Left ventricle myocardium inferior (tissue), 1 donor: ENCODE measurements around the gene ECE1. TPM values are rescaled to one million over a fixed set of nuclear protein-coding genes. Genes with fewer than 3 reads are reported as not detected.
A peak's percentile ranks its signal among the peaks of the same experiment; 100 is the strongest.

Experiments
- DNase-seq: peaks from one replicate; pipeline ENCODE4 v3.0.0-alpha.2; 2020
- H3K27ac ChIP-seq: fragments of 200-600 bp; replicated peaks from 2 replicates; pipeline ENCODE4 v1.8.0; 2021
- H3K27me3 ChIP-seq: fragments of 200-600 bp; 2 replicates; pipeline ENCODE4 v1.8.0; 2021; ENCODE audit warnings: low read depth
- H3K36me3 ChIP-seq: fragments of 200-600 bp; 2 replicates; pipeline ENCODE4 v1.8.0; 2021
- H3K4me1 ChIP-seq: fragments of 200-600 bp; 2 replicates; pipeline ENCODE4 v1.8.0; 2021
- H3K4me3 ChIP-seq: fragments of 200-600 bp; 2 replicates; pipeline ENCODE4 v1.8.0; 2021; ENCODE audit warnings: mild to moderate bottlenecking, moderate library complexity
- H3K9me3 ChIP-seq: fragments of 200-600 bp; replicated peaks from 2 replicates; pipeline ENCODE4 v1.8.0; 2021
- intact Hi-C: fragments of 100-400 bp; cut with micrococcal nuclease; formaldehyde crosslinking; loops from one replicate; pipeline ENCODE4 v1.11.0; 2022
- total RNA-seq: library from RNA; stranded (reverse); fragmentation: NEBNext Ultra II Directional; extraction: Animal tissue kit (Norgen Biotek cat#: 25700); gene quantifications from one replicate; pipeline ENCODE4 v1.2.1, GENCODE V29; 2021
- TF ChIP-seq, protein P1 (sequence below): fragments of 200-600 bp; IDR thresholded peaks from 2 replicates; pipeline ENCODE4 v1.8.0; 2021; ENCODE audit warnings: antibody characterized with exemption, mild to moderate bottlenecking, borderline replicate concordance
- donor health status: DM: no; HTN: yes; CAD: no; lungs with severe emphysema.

The ECE1 gene
- total RNA-seq, 1 donor from 2014 or later = 54.7 TPM

DNA sequence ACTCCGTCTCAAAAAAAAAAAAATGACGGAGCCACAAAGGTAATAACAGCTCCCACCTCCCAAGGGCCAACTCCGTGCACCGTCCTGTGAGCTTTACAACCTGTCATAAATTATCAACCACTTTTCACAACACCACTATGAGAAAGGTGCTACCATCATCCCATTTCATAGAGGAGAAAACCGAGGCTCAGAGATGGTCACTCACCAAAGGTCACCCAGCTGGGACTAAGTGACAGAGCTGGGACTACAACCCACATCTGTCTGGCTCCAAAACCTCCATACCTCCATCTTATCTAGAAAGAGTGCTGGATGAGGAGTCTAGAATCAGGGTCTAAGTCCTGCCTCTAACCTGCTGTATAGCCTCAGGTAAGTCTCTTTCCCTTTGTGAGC, 43.6 kb upstream of the ECE1 start:
- peaks cover 82% of the 10 kb centered on the region for H3K4me1 ChIP-seq
- TF ChIP-seq, protein P1, sequence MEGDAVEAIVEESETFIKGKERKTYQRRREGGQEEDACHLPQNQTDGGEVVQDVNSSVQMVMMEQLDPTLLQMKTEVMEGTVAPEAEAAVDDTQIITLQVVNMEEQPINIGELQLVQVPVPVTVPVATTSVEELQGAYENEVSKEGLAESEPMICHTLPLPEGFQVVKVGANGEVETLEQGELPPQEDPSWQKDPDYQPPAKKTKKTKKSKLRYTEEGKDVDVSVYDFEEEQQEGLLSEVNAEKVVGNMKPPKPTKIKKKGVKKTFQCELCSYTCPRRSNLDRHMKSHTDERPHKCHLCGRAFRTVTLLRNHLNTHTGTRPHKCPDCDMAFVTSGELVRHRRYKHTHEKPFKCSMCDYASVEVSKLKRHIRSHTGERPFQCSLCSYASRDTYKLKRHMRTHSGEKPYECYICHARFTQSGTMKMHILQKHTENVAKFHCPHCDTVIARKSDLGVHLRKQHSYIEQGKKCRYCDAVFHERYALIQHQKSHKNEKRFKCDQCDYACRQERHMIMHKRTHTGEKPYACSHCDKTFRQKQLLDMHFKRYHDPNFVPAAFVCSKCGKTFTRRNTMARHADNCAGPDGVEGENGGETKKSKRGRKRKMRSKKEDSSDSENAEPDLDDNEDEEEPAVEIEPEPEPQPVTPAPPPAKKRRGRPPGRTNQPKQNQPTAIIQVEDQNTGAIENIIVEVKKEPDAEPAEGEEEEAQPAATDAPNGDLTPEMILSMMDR = no peak
- no peak overlapping the region for H3K4me3 ChIP-seq
- H3K27me3 ChIP-seq = no peaks in the 10 kb centered on the region
- intact Hi-C loops = loop anchor here (5.0 kb wide), 1 partner anchor 77 kb away; no protein-coding TSS in a partner anchor
- no peaks in the 10 kb centered on the region for H3K9me3 ChIP-seq
- H3K27ac ChIP-seq = peak overlapping the region; percentile 86
- DNase-seq = no peak
- H3K36me3 ChIP-seq = no peaks in the 10 kb centered on the region

DNA sequence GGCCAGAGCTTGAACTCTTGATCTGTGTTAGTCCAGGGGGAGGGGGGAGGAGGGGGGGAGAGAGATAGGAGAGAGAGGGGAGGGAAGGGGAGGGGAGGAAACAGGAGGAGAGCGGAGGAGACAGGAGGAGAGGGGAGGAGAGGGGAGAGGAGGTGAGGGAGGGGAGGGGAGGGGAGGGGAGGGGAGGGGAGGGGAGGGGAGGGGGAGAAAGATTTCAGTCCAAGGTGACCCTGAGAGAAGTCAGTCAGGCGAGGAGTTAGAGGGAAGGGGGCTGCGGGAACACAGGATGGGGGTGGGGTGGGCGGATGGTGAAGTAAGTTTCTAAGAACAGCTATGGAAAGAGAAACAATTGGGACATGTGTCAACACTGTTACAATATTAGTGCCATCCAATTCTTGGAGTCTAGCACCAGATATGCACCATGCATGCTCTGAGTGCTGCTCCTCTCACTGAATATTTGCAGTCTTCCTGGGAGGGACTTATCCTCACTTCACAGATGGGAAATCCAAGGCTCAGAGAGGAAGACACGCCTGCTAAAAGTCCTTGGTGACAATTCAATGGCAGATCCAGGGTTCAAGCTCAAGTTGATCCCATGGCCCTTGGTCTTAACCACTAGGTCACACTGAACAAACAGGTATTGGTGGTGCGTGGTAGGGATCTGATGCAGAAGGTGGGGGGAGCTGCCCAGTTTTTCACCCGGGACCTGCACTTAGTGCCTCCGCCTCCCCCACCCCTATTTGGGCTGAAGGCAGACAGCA, 42.5 kb upstream of the ECE1 start:
- Histone ChIP-seq H3K9me3 (no peaks in the 10 kb centered on the region), H3K4me3 (no peak overlapping the region), H3K36me3 (no peaks in the 10 kb centered on the region), H3K27ac (peak overlapping the region; percentile 86), H3K4me1 (peaks cover 74% of the 10 kb centered on the region), H3K27me3 (no peaks in the 10 kb centered on the region)
- DNase-seq = no peak
- TF ChIP-seq, protein P1 = no peak
- intact Hi-C loops = loop anchor here (5.0 kb wide), 1 partner anchor 75 kb away; no protein-coding TSS in a partner anchor

DNA sequence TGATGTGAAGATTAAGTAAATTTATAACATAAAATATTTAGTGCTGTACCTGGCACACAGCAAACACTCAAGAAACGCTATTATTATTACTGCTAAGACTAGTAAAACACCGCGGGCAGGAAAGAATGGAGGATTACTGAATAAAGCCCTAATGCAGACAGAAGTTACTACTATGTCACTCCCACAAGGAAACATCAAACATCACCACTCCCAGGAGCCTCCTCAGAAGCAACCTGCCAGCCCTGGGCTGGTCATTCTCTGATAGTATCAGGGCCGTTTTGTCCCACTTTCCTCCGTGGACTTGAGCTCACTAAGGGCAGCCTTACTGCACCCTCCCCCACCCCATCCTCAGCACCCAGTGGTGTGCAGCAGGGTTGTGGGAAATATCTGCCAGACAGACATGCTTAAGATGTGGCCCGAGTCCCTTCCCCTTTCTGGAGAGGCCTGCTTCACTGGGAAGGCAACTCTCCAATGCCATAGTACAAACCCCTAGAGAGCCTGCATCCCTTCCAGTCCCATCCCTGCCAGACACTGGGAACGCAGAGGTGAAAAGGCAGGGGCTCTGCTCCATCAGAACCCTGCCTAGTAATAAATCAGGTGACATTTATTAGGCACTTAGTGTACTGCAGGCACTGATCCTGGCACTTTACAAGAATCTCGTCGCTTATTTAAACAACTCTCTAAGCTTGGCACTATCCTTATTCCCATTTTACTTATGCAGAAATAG, 41.7 kb upstream of the ECE1 start:
- peak overlapping the region; percentile 61 for H3K27ac ChIP-seq
- intact Hi-C loops = loop anchor here (5.0 kb wide), 1 partner anchor 75 kb away; no protein-coding TSS in a partner anchor
- H3K9me3 ChIP-seq = no peaks in the 10 kb centered on the region
- H3K36me3 ChIP-seq = no peaks in the 10 kb centered on the region
- H3K4me3 ChIP-seq = no peak overlapping the region
- H3K27me3 ChIP-seq = no peaks in the 10 kb centered on the region
- no peak for DNase-seq
- TF ChIP-seq, protein P1 = no peak
- peaks cover 74% of the 10 kb centered on the region for H3K4me1 ChIP-seq

DNA sequence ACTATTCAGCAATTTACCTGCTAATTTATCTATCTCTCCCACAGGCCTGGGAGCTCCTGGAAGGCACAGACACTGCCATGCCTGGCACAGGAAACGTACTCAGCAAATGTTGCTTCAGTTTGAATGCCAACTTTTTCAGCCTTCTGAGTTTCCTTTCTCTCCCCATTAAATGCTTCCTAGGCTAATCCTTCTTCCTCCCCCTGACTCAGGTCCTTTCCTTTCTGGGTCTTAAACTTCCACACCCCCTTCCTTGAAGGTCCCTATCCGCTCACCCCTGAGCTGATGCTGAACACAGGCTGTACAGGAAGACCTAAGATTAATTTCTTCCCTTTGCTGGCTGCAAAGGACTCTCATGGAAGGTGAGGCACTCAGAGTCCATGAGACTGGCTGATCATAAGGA, 40.3 kb upstream of the ECE1 start:
- TF ChIP-seq, protein P1 = no peak
- Histone ChIP-seq H3K4me1 (peaks cover 75% of the 10 kb centered on the region), H3K27me3 (no peaks in the 10 kb centered on the region), H3K36me3 (no peaks in the 10 kb centered on the region), H3K9me3 (no peaks in the 10 kb centered on the region), H3K4me3 (no peak overlapping the region), H3K27ac (no peak overlapping the region)
- intact Hi-C loops = loop anchor here (5.0 kb wide), 1 partner anchor 73 kb away; no protein-coding TSS in a partner anchor
- no peak for DNase-seq

DNA sequence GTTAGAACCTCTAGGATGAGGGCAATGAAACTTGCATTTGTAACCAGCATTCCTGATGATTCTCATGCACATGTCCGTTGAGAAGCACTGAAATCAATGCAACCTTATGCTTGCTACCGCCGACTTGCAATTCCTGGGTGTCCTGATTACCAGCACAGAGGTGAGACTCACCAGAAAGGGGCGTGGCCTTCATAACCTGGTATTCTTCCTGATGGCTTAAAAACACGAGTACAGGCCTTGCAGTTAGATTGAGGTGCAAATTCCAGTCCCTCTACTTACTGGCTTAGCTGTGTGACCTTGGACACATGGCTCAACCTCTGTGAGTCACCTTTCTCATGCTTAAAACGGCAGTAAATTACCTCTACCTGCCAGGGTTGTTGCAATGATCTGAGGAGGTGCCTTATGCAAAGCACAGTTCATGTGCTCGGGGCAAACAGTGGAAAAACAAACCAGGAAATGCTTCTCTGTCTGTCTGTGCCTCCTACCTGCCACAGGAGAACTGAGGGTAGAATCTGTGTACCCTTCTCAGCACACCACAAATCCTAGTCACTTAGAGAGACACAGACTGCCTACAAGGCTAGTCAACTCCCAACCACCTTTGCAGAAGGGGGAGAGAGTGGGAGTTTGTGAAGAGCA, 39.1 kb upstream of the ECE1 start:
- intact Hi-C loops = no loop called here
- Histone ChIP-seq H3K9me3 (no peaks in the 10 kb centered on the region), H3K27ac (peak overlapping the region; percentile 9), H3K4me1 (peaks cover 75% of the 10 kb centered on the region), H3K36me3 (no peaks in the 10 kb centered on the region), H3K27me3 (no peaks in the 10 kb centered on the region), H3K4me3 (no peak overlapping the region)
- no peak for DNase-seq
- TF ChIP-seq, protein P1 = no peak
